HT-29 (cell line): ENCODE measurements around the gene LONP1. TPM values are rescaled to one million over a fixed set of nuclear protein-coding genes. Genes with fewer than 3 reads are reported as not detected.
"Not testable (repeated sequence)": the region's sequence is repeated elsewhere in the genome, so short reads cannot be mapped to it uniquely, and the experiment has no call there.

Experiments
- DNase-seq: peaks from one replicate; pipeline ENCODE4 v3.0.0-alpha.2; 2015; ENCODE audit warnings: low spot score
- total RNA-seq: library from RNA; depleted of rRNA; stranded (reverse); fragments of >200 nt; shearing (Covaris generic); gene quantifications from 2 replicates; pipeline ENCODE4 v1.2.3, GENCODE V29; 2014; rRNA removed

The LONP1 gene
- 92.1 and 95.2 TPM in 2 replicates for total RNA-seq

GRCh38 chr19:5719961-5720790 is at the start of gene LONP1, which contains the start of gene CATSPERD:
Gene LONP1 (minus strand): TSS chr19:5720146. CDS start chr19:5720132, 14 bp downstream.
Gene CATSPERD (plus strand): TSS chr19:5720637. CDS start chr19:5720738, 101 bp downstream.
- DNase-seq = peak; percentile 96

- DNase-seq = no peak
Observed at GRCh38 chr19:5767949-5768348, 48.0 kb upstream of the LONP1 start.

DNA sequence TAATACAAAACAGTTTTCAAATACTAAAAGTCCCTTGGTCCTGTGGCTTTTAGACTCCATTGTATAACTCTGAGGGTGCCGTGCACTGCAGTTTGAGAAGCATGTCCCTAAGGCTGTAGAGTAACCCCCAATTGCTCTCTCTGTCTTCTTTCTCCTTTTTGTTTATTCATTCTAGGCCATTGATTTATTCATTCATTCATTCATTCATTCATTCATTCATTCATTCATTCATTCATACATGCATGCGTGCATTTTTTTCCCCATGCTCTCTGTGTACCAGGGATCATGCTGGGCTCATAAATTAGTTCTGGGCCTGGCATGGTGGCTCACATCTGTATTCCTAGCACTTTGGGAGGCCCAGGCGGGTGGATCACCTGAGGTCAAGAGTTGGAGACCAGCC is 45.3 kb upstream of the LONP1 start:
- DNase-seq = no peak

DNA sequence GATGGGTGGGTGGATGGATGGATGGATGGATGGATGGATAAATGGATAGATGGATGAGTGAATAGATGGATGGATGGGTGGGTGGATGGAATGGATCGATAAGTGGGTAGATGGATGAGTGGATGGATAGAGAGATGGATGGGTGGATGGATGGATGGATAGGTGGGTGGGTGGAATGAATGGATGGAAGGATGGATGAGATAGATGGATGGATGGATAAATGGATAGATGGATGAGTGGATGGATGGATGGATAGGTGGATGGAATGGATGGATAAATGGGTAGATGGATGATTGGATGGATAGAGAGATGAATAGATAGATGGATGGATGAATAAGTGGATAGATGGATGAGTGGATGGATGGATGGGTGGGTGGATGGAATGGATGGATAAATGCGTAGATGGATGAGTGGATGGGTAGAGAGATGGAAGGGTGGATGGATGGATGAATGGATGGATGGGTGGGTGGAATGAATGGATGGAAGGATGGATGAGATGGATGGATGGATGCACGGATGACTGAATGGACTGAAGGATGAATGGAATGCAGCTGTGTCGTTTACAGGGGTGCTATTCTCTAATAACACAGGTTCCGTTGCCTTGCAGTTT is 42.8 kb upstream of the LONP1 start:
- DNase-seq = no peak

DNA sequence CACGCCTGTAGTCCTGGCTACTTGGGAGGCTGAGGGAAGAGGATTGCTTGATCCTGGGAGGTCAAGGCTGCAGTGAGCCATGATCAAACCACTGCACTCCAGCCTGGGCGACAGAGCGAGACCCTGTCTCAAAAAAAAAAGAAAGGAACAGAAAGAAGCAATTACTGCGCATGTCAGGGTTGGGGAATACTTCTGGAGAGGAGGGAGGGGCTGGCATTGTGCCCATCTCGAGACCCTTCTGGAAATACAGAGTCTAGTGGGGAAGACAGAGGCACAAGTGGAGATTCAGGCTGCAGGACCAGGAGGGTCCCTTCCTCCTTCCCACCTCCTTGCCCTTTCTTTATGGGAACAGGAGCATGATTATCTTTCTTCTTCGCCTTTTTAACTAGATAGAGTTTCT is 33.8 kb upstream of the LONP1 start:
- no peak for DNase-seq

GRCh38 chr19:5751709-5752108 is 31.8 kb upstream of the LONP1 start:
- DNase-seq = no peak

GRCh38 chr19:5749505-5749904 is 29.6 kb upstream of the LONP1 start:
- DNase-seq = no peak

DNA sequence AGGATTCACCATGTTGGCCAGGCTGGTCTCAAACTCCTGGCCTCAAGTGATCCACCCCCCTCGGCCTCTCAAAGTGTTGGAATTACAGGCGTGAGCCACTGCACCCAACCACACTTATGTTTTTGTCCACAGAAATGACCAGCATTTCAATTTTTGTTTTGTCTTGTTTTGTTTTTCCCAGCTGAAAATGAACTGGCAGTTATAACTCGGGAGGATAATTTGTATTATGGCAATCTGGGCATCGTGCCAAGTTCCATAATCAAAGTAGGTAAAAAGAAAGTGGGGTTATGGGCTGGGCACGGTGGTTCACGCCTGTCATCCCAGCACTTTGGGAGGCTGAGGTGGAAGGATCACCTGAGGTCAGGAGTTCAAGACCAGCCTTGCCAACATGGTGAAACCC is 29.0 kb upstream of the LONP1 start:
- not testable (repeated sequence) for DNase-seq

- DNase-seq = not testable (repeated sequence)
Observed at GRCh38 chr19:5744999-5745398, 25.1 kb upstream of the LONP1 start.

DNA sequence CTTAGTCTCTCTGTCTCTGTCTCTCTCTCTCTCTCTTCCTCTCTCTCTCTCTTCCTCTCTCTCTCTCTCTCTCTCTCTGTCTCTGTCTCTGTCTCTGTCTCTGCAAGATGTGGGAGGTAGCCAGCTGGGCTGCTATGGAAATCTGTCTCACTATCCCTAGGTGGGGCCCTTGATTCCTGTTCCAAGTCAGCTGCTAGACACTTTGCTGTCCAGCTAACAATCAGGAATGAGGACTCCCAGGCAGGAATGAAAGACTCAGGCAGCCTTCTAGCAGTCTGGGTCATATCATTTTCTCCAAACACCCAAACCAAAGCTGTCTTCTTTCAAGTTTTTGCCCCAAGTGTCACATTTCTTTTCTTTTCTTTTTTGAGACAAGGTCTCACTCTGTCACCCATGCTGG is 23.7 kb upstream of the LONP1 start:
- no peak for DNase-seq

DNA sequence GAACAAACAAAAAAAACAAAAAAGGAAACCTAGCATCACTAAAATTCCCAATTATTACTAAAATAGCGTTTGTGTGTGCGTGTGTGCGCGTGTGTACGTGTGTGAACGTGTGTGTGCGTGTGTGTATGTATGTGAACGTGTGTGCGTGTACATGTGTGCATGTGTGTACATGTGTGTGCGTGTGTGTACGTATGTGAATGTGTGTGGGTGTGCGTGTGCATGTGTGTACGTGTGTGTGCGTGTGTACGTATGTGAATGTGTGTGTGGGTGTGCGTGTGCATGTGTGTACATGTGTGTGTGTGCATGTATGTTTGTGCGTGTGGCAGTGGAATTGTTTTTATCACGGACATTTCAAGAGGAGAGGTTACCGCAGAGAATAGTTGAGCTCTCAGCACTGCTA is 22.1 kb upstream of the LONP1 start:
- no peak for DNase-seq

DNA sequence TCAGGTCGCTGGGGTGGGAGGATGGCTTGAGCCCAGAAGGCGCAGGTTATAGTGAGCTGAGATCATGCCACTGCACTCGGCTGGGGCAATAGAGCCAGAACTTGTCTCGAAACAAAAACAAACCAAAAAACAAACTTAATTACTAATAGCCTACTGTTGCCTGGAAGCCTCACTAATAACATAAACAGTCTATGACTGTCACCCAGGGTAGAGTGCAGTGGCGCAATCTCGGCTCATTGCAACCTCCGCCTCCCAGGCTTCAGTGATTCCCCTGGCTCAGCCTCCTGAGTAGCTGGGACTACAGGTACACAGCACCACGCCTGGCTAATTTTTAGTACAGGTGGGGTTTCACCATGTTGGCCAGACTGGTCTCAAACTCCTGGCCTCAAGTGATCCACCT is 18.5 kb upstream of the LONP1 start:
- peak; percentile 9 for DNase-seq

DNA sequence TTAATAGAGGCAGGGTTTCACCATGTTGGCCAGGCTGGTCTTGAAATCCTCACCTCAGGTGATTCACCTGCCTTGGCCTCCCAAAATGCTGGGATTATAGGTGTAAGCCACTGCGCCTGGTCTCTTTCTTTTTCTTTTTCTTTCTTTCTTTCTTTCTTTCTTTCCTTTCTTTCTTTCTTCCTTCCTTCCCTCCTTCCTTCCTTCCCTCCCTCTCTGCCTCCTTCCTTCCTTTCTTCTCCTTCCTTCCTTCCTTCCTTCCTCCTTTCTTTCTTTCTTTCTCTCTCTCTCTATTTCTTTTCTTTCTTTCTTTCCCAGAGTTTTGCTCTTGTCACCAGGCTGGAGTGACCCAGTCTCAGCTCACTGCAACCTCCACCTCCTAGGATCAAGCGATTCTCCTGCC is 13.2 kb upstream of the LONP1 start:
- not testable (repeated sequence) for DNase-seq

- no peak for DNase-seq
Observed at GRCh38 chr19:5727453-5728050, 7.6 kb upstream of the LONP1 start.

DNA sequence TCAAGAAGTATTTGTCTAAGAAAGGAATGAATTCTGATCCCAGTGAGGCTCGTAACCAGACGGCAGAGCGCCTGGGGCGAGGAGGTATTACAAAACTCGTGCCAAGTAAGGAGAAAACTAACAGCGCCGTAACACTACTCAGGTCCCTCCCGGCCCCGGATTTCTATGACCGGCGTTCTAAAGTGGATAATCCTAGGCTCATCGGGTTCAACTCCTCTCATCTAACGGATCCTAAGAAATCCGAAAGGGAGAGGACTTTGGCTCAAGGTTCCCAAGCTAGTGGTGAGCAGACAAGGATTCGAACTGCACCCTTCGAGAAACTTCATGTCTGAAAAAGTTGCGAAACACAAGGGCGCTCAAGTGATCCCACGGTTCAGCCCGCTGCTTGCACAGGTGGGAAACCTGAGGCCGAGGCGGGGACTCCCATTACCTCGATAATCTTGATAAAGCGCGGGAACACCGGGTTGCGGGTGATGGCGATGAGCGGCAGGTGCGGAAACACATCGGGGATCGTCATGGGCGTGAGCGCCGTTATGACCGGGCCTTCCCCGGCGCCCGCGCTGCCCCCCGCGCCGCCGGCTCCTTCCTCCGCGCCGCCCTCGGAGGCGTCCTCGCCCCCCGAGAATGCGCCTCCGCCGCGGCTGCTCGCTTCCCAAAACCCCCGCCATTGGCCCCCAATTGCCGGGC is 529 bp downstream of the LONP1 start:
- peak; percentile 33 for DNase-seq

- peak; percentile 11 for DNase-seq
Observed at GRCh38 chr19:5718579-5719273, 1.2 kb downstream of the LONP1 start.

- DNase-seq = no peak
Observed at GRCh38 chr19:5718037-5718578, 1.8 kb downstream of the LONP1 start.

- DNase-seq = no peak
Observed at GRCh38 chr19:5717215-5717935, 2.6 kb downstream of the LONP1 start.

- DNase-seq = no peak
Observed at GRCh38 chr19:5714816-5715215, 5.1 kb downstream of the LONP1 start.

DNA sequence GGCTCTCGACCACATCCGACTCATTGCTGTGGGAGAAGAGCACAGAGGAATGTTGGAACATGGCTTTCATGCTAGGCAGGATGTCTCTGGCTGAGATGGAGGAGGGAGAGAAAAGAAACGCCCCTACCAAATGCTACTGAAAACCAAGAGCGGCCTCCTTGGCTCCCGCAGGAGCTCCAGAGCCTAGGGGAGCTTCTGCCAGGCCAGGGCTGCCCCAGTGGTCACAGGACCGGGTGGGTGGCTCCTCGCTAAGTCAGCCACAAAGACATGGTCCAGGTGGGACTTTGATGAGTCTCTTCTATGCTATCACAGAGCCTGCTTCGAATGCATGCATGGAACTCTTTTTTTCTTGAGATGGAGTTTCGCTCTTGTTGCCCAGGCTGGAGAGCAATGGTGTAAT is 6.7 kb downstream of the LONP1 start:
- DNase-seq = no peak
